C4-2B (cell line): ENCODE measurements around the gene SMIM1.

Source experiments
- H3K27ac ChIP-seq: fragments of 450-650 bp; 2 replicates; pipeline ENCODE4 v1.5.1; 2017
- CTCF ChIP-seq: fragments of 450-650 bp; conservative IDR thresholded peaks from 2 replicates; pipeline ENCODE4 v1.5.1; 2017; ENCODE audit warnings: mild to moderate bottlenecking
- ZFX ChIP-seq: fragments of 450-650 bp; IDR thresholded peaks from 2 replicates; pipeline ENCODE4 v1.6.1; 2017

Gene SMIM1

GRCh38 chr1:3761296-3762010, 11.1 kb upstream of the SMIM1 start:
- no peak overlapping the region for H3K27ac ChIP-seq
- TF ChIP-seq CTCF (no peak), ZFX (no peak)

- no peak overlapping the region for H3K27ac ChIP-seq
- TF ChIP-seq CTCF (no peak), ZFX (no peak)
These were observed 10.2 kb upstream of the SMIM1 start for GRCh38 chr1:3762151-3762872.

- no peak for TF ChIP-seq CTCF
- TF ChIP-seq ZFX, result no peak
- no peak overlapping the region for H3K27ac ChIP-seq
These were observed 9.7 kb upstream of the SMIM1 start for GRCh38 chr1:3762873-3763228.

DNA sequence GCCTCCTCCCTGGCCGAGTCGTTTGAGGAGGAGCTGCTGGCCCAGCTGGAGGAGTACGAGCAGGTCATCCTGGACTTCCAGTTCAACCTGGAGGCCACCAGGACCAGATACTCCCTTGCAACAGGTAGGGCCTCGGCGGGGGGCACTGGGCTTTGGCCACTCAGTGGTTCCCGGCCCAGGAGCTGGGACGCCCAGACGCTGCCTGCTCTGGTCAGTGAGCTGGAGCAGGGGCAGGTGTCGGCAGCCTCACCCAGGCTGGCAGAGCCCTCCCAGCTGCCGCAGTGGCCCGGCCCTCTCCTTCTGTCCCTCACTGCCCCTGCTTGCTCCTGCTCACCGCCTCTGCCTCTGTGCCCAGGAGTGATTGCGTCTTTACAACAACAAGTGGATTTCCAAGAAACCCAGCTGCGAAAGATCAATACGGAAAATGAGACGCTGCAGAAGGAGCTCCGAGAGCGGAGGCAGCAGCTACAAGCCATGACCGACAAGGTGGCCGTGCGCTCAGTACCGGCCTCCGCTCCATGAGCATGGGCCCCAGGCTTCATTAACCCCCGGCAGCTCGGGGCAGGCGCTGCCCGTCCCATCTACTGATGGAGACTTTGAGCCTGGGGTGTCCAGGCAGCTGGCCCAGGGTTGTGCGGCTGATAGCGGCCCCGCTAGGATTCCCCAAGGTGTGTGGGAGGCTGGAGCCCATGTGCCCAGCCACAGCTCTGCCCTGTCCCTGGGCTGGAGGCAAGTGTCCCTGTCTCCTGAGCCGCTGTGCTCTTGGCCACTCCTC, 9.0 kb upstream of the SMIM1 start:
- H3K27ac ChIP-seq, result no peak overlapping the region

DNA sequence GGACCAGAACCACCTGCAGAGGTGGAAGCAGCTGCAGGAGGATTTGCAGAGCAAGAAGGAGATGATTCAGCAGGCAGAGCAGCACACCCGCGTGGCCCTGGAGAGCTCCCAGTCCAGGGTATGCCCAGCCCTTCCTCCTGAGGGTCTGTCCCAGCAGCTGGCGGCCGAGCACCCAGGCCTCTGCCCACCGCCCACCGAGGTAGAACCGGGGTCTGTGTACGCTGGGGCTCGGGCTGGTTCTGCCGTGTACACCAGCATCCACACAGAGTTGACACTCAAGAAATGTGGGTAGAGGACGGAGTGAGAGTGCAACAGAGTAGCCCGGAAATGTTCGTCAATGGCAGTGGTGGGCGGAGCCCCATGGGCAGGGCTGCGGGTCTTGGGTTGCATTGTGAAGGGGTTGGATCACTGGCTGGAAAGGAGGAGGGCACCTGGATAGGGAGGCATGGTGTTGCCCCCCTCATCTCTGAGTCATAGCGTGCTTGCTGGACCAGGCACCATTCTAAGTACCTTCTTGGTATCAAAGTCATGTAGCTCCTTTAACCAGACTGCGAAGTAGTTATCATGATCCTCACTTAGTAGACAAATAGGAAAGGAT, 5.1 kb upstream of the SMIM1 start:
- TF ChIP-seq CTCF (no peak), ZFX (no peak)
- no peak overlapping the region for H3K27ac ChIP-seq

More for the DNA sequence above, 9.0 kb upstream of the SMIM1 start:
- TF ChIP-seq ZFX, result no peak
- no peak for TF ChIP-seq CTCF

DNA sequence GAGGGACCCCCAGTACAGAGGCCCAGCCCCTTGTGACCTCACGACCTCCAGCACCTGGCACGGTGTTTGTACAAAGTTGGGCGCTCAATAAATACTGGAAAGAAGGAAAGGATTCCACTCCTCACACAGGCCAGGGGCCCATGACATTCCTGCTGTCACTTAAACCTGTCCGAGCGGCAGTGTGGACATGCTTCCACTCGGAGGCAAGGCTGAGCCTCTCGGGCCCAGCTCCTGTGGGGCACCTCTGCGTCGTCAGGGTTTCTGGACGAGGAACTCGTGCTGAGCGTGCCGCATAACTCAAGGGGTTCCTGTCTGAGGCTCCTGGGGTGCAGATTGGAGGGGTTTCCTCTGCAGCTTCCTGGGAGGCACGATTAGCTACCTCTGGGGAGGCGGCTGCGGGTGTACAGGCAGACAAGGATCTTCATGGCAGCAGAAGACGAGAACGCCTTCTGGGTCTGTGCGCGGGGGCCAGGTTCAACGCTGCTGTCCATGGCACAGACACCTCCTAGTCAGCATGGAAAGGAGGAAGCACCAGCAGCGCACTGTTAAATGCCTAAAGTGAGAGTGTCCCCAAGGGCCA, 3.6 kb upstream of the SMIM1 start:
- H3K27ac ChIP-seq, result no peak overlapping the region
- TF ChIP-seq ZFX (no peak), CTCF (no peak)
